Raji (cell line): ENCODE results near the gene IL1F10.

ENCODE experiments used
- POLR2A ChIP-seq: IDR thresholded peaks from 2 replicates; pipeline ENCODE4 v1.6.1; 2011; ENCODE audit warnings: low read depth, low read length, control low read depth; ENCODE audit not compliant: insufficient read depth

IL1F10 gene

DNA sequence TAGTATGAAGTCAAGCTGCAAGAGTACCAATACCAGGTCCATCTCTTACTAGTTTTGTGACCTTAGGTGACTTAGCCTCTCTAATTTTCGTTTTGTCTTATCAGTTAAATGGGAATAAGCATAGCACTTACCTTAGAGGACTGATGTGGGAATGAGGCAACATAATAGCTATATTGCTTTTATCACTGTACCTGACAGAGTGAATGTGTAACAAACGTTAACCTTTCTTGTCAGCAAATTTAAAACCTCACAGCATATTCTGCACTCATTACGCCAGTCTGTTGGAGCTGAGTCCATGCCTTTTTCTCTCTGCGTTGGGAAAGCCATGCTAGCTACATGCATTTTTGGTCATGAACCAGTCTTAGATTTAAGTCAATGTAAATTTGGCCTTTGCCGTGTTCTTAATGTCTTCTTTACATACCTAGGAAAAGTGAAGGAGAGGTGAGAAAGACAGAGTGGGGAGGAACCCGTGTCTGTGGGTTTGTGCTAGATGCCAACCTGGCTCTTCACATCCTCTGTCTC lies 15.3 kb upstream of the IL1F10 start, which contains the start of gene IL36B:
IL36B (minus strand) TSS at position 472 of the 522 bp plus-strand sequence.
- TF ChIP-seq POLR2A: no peak

DNA sequence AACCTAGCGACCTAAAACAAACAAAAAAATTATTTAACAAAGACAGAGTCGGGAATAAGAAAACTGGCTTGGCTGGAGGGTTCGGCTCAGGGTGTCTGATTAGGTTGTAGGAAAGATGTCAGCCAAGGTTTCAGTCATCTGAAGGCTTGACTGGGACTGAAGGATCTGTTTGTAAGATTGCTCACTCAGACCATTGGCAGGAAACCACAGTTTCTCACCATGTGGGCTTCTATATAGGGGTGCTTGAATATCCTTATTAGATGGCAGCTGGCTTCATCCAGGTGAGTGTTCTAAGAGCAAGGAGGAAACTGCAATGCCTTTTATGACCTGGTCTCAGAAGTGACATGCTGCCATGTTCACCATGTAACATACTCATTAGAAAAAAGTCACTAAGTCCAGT lies 14.1 kb upstream of the IL1F10 start:
- TF ChIP-seq POLR2A: no peak

GRCh38 chr2:113054066-113054465 lies 13.7 kb upstream of the IL1F10 start:
- no peak for TF ChIP-seq POLR2A

DNA sequence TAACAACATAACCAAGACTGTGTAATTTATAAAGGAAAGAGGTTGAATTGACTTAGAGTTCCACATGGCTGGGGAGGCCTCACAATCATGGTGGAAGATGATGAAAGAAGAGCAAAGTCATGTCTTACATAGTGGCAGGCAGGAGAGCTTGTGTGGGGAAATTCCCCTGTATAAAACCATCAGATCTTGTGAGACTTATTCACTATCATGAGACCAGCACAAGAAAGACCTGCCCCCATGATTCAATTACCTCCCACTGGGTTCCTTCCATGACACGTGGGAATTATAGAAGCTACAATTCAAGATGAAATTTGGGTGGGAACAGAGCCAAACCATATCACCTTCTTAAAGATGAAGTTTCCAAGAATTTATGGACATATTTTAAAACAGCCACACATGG lies 11.2 kb upstream of the IL1F10 start:
- TF ChIP-seq POLR2A: no peak

DNA sequence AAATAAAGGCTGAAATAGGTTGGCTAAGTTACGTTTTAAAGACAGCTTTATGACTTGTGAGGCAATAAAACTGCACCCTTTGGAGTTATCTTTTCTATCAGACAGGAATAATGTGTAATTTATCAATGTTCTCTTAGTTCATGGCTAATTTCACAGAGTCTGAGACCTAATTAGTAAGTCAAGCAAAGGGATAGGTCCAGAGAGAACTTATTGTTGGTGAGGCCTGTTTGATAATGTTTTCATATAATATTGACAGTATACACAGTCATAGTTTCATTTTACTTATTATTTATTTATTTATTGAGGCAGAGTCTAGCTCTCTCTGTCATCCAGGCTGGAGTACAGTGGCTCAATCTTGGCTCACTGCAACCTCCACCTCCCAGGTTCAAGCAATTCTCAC lies 10.7 kb upstream of the IL1F10 start:
- no peak for TF ChIP-seq POLR2A

- no peak for TF ChIP-seq POLR2A
Measured at GRCh38 chr2:113058411-113058994, 9.3 kb upstream of the IL1F10 start.

- TF ChIP-seq POLR2A: no peak
Measured at GRCh38 chr2:113058998-113059960, 8.5 kb upstream of the IL1F10 start, which contains the start of gene IL36RN. Gene IL36RN (plus strand): TSS chr2:113059198. CDS start chr2:113059439, 241 bp downstream.

GRCh38 chr2:113060396-113060795 lies 7.4 kb upstream of the IL1F10 start:
- TF ChIP-seq POLR2A: no peak

DNA sequence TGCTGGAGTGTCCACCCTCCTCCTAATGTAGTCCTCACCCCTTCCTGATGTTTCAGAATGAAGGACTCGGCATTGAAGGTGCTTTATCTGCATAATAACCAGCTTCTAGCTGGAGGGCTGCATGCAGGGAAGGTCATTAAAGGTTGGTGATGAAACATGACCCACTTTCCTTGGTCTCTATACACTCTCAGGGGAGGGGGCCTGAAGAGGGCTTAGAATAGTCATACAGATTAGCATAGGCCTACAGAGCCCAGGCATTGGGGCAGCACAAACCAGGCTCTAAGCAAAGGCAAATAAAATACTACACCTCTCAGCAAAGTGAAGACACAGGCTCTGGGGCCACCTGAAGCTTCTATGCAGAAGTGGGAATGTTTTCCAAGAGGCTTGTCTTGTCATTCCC lies 7.0 kb upstream of the IL1F10 start:
- TF ChIP-seq POLR2A: no peak

GRCh38 chr2:113061241-113061640 lies 6.5 kb upstream of the IL1F10 start:
- TF ChIP-seq POLR2A: no peak

DNA sequence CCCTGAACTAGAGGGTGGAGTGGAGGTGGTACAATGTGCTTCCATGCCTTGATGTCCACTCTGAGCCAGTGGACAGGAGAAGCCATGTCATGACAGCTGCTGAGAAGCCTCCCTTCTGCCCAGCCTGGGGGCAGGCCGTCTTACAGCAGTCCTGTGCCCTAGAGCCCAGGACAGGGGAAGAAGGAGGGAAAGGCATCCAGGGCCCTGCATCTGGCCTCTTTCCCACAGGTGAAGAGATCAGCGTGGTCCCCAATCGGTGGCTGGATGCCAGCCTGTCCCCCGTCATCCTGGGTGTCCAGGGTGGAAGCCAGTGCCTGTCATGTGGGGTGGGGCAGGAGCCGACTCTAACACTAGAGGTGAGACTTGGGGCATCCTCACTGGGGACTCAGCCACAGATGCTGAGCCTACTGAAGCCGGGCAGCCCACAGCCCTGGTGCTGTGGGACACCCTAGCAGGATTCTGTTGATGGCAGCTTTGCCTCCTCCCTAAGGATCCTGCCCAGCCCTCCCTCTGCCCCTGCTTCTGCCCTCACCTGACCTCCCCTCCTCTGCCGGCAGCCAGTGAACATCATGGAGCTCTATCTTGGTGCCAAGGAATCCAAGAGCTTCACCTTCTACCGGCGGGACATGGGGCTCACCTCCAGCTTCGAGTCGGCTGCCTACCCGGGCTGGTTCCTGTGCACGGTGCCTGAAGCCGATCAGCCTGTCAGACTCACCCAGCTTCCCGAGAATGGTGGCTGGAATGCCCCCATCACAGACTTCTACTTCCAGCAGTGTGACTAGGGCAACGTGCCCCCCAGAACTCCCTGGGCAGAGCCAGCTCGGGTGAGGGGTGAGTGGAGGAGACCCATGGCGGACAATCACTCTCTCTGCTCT lies 5.6 kb upstream of the IL1F10 start:
- no peak for TF ChIP-seq POLR2A

DNA sequence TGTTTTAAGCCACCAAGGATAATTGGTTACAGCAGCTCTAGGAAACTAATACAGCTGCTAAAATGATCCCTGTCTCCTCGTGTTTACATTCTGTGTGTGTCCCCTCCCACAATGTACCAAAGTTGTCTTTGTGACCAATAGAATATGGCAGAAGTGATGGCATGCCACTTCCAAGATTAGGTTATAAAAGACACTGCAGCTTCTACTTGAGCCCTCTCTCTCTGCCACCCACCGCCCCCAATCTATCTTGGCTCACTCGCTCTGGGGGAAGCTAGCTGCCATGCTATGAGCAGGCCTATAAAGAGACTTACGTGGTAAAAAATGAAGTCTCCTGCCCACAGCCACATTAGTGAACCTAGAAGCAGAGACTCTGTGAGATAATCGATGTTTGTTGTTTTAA lies 3.5 kb upstream of the IL1F10 start:
- no peak for TF ChIP-seq POLR2A

DNA sequence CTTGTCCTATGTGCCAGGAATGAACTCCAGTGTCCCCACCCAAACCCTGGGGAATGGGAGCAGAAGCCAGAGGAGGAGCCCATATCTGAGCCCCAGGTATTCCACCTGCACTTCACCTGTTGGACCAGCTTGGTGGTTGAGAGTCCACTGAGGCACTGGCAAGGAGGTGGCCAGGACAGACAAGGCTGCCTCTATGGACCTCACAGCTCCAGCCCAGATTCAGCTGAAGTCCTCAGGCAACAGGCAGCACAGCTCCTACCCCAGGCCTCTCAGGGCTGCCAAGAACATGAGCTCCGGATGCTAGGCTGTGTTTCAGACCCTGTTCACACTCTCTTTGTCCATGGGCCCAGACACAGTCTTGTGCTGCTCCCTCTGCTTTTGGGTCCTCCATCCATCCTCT lies 2.9 kb upstream of the IL1F10 start:
- TF ChIP-seq POLR2A: no peak

- no peak for TF ChIP-seq POLR2A
Measured at GRCh38 chr2:113068249-113068648, 479 bp downstream of the IL1F10 start.
